ENCODE results near the gene PLD4. TPM values are rescaled to one million over a fixed set of nuclear protein-coding genes. Genes with fewer than 3 reads are reported as not detected.
"Not testable (repeated sequence)": the region's sequence is repeated elsewhere in the genome, so short reads cannot be mapped to it uniquely, and the experiment has no call there.

Gene PLD4
- total RNA-seq, 4 donors from 2014 or later = under 0.01 to 0.42 (median 0.31) TPM; not detected in 1

GRCh38 chr14:104886690-104887622, 37.7 kb upstream of the PLD4 start:
- no CpG with 5 or more reads among the region's 59 CpGs for WGBS, 2 donors (ENCODE audit: low coverage in 1 of 2)
- H3K36me3 ChIP-seq = peaks cover 0 to 72% of the 10 kb centered on the region in 2 donors
- no peak overlapping the region for H3K27ac ChIP-seq
- TF ChIP-seq CTCF (IDR thresholded peaks at IDR 0.05) (no peak), POLR2A (IDR thresholded peaks at IDR 0.05) (no peak), POLR2AphosphoS5 (IDR thresholded peaks at IDR 0.05) (no peak), EP300 (IDR thresholded peaks at IDR 0.05) (no peak)
- H3K4me1 ChIP-seq = no peaks in the 10 kb centered on the region
- H3K27me3 ChIP-seq = no peaks in the 10 kb centered on the region
- no peak overlapping the region for H3K4me3 ChIP-seq
- no peak for ATAC-seq
- H3K9me3 ChIP-seq = no peaks in the 10 kb centered on the region

GRCh38 chr14:104887623-104888488, 36.8 kb upstream of the PLD4 start:
- H3K27me3 ChIP-seq = no peaks in the 10 kb centered on the region
- WGBS, 2 donors (ENCODE audit: low coverage in 1 of 2) = 93% methylated on average over 3 of the region's 33 CpGs; no CpG with 5 or more reads in 1 of the 2 donors
- no peaks in the 10 kb centered on the region for H3K9me3 ChIP-seq
- H3K27ac ChIP-seq = no peak overlapping the region
- H3K36me3 ChIP-seq = peaks cover 0 to 64% of the 10 kb centered on the region in 2 donors
- no peaks in the 10 kb centered on the region for H3K4me1 ChIP-seq
- no peak for ATAC-seq
- no peak overlapping the region for H3K4me3 ChIP-seq
- no peak for TF ChIP-seq POLR2A (IDR thresholded peaks at IDR 0.05)
- no peak for TF ChIP-seq POLR2AphosphoS5 (IDR thresholded peaks at IDR 0.05)
- no peak for TF ChIP-seq CTCF (IDR thresholded peaks at IDR 0.05)
- no peak for TF ChIP-seq EP300 (IDR thresholded peaks at IDR 0.05)

GRCh38 chr14:104888489-104889374, 35.9 kb upstream of the PLD4 start:
- no peaks in the 10 kb centered on the region for H3K4me1 ChIP-seq
- no peak overlapping the region for H3K4me3 ChIP-seq
- no peak for ATAC-seq
- TF ChIP-seq POLR2AphosphoS5 (IDR thresholded peaks at IDR 0.05) (no peak), POLR2A (IDR thresholded peaks at IDR 0.05) (no peak), EP300 (IDR thresholded peaks at IDR 0.05) (no peak), CTCF (IDR thresholded peaks at IDR 0.05) (no peak)
- H3K9me3 ChIP-seq = no peaks in the 10 kb centered on the region
- no CpG with 5 or more reads among the region's 26 CpGs for WGBS, 2 donors (ENCODE audit: low coverage in 1 of 2)
- peaks cover 0 to 58% of the 10 kb centered on the region in 2 donors for H3K36me3 ChIP-seq
- no peak overlapping the region for H3K27ac ChIP-seq
- H3K27me3 ChIP-seq = no peaks in the 10 kb centered on the region

- TF ChIP-seq EP300 (IDR thresholded peaks at IDR 0.05) (no peak), POLR2A (IDR thresholded peaks at IDR 0.05) (no peak), POLR2AphosphoS5 (IDR thresholded peaks at IDR 0.05) (no peak), CTCF (IDR thresholded peaks at IDR 0.05) (no peak)
- Histone ChIP-seq H3K9me3 (no peaks in the 10 kb centered on the region), H3K27ac (no peak overlapping the region), H3K27me3 (no peaks in the 10 kb centered on the region), H3K36me3 (peaks cover 0 to 58% of the 10 kb centered on the region in 2 donors), H3K4me1 (peaks cover 0 to 4% (median 0%) of the 10 kb centered on the region in 3 donors), H3K4me3 (no peak overlapping the region)
- no CpG with 5 or more reads among the region's 23 CpGs for WGBS, 2 donors (ENCODE audit: low coverage in 1 of 2)
- ATAC-seq = no peak
These were observed 35.3 kb upstream of the PLD4 start for GRCh38 chr14:104889375-104889757.

- peaks cover 0 to 60% of the 10 kb centered on the region in 2 donors for H3K36me3 ChIP-seq
These were observed 34.4 kb upstream of the PLD4 start for GRCh38 chr14:104890292-104890691.

More at GRCh38 chr14:104890292-104890691, 34.4 kb upstream of the PLD4 start:
- not testable (repeated sequence) for H3K9me3 ChIP-seq, H3K27ac ChIP-seq, ATAC-seq, H3K27me3 ChIP-seq, H3K4me3 ChIP-seq
- H3K4me1 ChIP-seq = peaks cover 0 to 14% (median 0%) of the 10 kb centered on the region in 3 donors

Measured in gastroesophageal sphincter (tissue), 4 donors.